SK-N-SH (cell line): ENCODE results near the gene SSTR3. TPM values are rescaled to one million over a fixed set of nuclear protein-coding genes. Genes with fewer than 3 reads are reported as not detected.
"Not testable (repeated sequence)": the region's sequence is repeated elsewhere in the genome, so short reads cannot be mapped to it uniquely, and the experiment has no call there.

Experiments
- CTCF ChIA-PET: fragments of 300-600, 350-600 bp; formaldehyde crosslinking; extraction: SDS; loops from one replicate; lab custom pipeline; 2021; lab: Yijun Ruan, JAX
- POLR2A ChIA-PET: fragments of 350-600 bp; sonication (Branson Sonifier 250); formaldehyde crosslinking; extraction: SDS; loops from one replicate; lab custom pipeline; 2020; ENCODE audit warnings: antibody characterized with exemption, inconsistent platforms; lab: Yijun Ruan, JAX
- DNase-seq: peaks from one replicate; pipeline ENCODE4 v3.0.0; 2012
- H2AFZ ChIP-seq: fragments of 200-600 bp; sonication (generic); 2 replicates; pipeline ENCODE4 v1.8.1; 2016; ENCODE audit warnings: antibody characterized with exemption, mild to moderate bottlenecking, low read depth
- H3F3A ChIP-seq: fragments of 200-600 bp; sonication (generic); replicated peaks from 2 replicates; pipeline ENCODE3; 2016; ENCODE audit warnings: antibody characterized with exemption, mild to moderate bottlenecking; ENCODE audit not compliant: insufficient read depth
- H3K27ac ChIP-seq, 2 experiments: fragments of 200-500 bp in 1 of 2; fragments of 200-600 bp in 1 of 2; sonication (Bioruptor generic) in 1 of 2; sonication (generic), shearing (Covaris generic) in 1 of 2; 2 replicates each; pipeline versions ENCODE4 v1.5.1 to v1.6.1; 2014 to 2016; ENCODE audit warnings: low read depth in 2 of 2, inconsistent platforms in 1 of 2, low read length in 1 of 2, mild to moderate bottlenecking in 1 of 2, mixed read lengths in 1 of 2
- H3K27me3 ChIP-seq: fragments of 200-600 bp; sonication (generic), shearing (Covaris generic); 2 replicates; pipeline ENCODE4 v1.6.1; 2016; ENCODE audit warnings: mixed run types; ENCODE audit not compliant: insufficient read depth
- H3K36me3 ChIP-seq, 2 experiments: fragments of 200-500 bp in 1 of 2; fragments of 200-600 bp in 1 of 2; sonication (Bioruptor generic) in 1 of 2; sonication (generic) in 1 of 2; replicated peaks in 1 of 2; 2 replicates each; pipeline versions ENCODE3 to v1.5.1; 2014 to 2016; ENCODE audit warnings: low read length in 1 of 2, mild to moderate bottlenecking in 1 of 2; ENCODE audit not compliant: insufficient read depth in 2 of 2, control insufficient read depth in 1 of 2
- H3K4me1 ChIP-seq, 2 experiments: fragments of 200-500 bp in 1 of 2; fragments of 200-600 bp in 1 of 2; sonication (Bioruptor generic) in 1 of 2; sonication (generic), shearing (Covaris generic) in 1 of 2; 2 replicates each; pipeline versions ENCODE4 v1.5.1 to v1.6.1; 2014 to 2016; ENCODE audit warnings: low read depth in 1 of 2, low read length in 1 of 2, mixed run types in 1 of 2; ENCODE audit not compliant: insufficient read depth in 2 of 2, control insufficient read depth in 1 of 2
- H3K4me2 ChIP-seq: fragments of 200-600 bp; sonication (generic), shearing (Covaris generic); 2 replicates; pipeline ENCODE4 v1.6.1; 2017; ENCODE audit warnings: mixed run types
- H3K4me3 ChIP-seq, 2 experiments: fragments of 200-500 bp in 1 of 2; fragments of 200-600 bp in 1 of 2; sonication (Bioruptor generic) in 1 of 2; sonication (generic), shearing (Covaris generic) in 1 of 2; 2 replicates each; pipeline versions ENCODE4 v1.5.1 to v1.8.1; 2014 to 2016; ENCODE audit warnings: low read depth in 2 of 2, inconsistent platforms in 1 of 2, low read length in 1 of 2, mild to moderate bottlenecking in 1 of 2, mixed read lengths in 1 of 2, moderate library complexity in 1 of 2
- H3K79me2 ChIP-seq: fragments of 200-600 bp; sonication (generic); 2 replicates; pipeline ENCODE4 v1.8.1; 2017; ENCODE audit warnings: mild to moderate bottlenecking; ENCODE audit not compliant: insufficient read depth
- H3K9ac ChIP-seq: fragments of 200-600 bp; sonication (generic); 2 replicates; pipeline ENCODE4 v1.6.1; 2017; ENCODE audit warnings: mixed run types
- H3K9me2 ChIP-seq: fragments of 200-600 bp; sonication (generic); 2 replicates; pipeline ENCODE4 v1.6.1; 2017; ENCODE audit warnings: mixed run types
- H3K9me3 ChIP-seq: fragments of 200-600 bp; sonication (generic); 2 replicates; pipeline ENCODE4 v1.6.1; 2017; ENCODE audit warnings: mixed run types, mild to moderate bottlenecking, moderate library complexity
- H4K20me1 ChIP-seq: fragments of 200-600 bp; sonication (generic); 2 replicates; pipeline ENCODE4 v1.6.1; 2017; ENCODE audit warnings: mild to moderate bottlenecking, mixed run types; ENCODE audit not compliant: insufficient read depth
- CHD2 ChIP-seq: fragments of 150-350 bp; IDR thresholded peaks from 2 replicates; pipeline ENCODE4 v1.6.1; 2018; ENCODE audit warnings: low read length; ENCODE audit not compliant: partially characterized antibody
- ELF1 ChIP-seq: IDR thresholded peaks from 2 replicates; pipeline ENCODE4 v1.4.0; 2012
- EP300 ChIP-seq, 2 experiments: IDR thresholded peaks; 2 replicates each; pipeline versions ENCODE4 v1.4.0 to v1.6.1; 2012; ENCODE audit warnings: borderline replicate concordance in 1 of 2, low read depth in 1 of 2, low read length in 1 of 2
- EZH2phosphoT487 ChIP-seq: fragments of 200-600 bp; sonication (generic); IDR thresholded peaks from 2 replicates; pipeline ENCODE4 v1.6.1; 2017; ENCODE audit warnings: low read depth, mixed run types, mild to moderate bottlenecking, antibody characterized with exemption, moderate library complexity, borderline replicate concordance
- FOXJ3 ChIP-seq: sonication (generic); formaldehyde crosslinking; IDR thresholded peaks from 2 replicates; pipeline ENCODE4 v1.5.1; 2020; ENCODE audit warnings: mild to moderate bottlenecking, missing genetic modification reagents
- RAD21 ChIP-seq: IDR thresholded peaks from 2 replicates; pipeline ENCODE4 v1.6.1; 2012; ENCODE audit warnings: mild to moderate bottlenecking, low read length
- TCF12 ChIP-seq: IDR thresholded peaks from 2 replicates; pipeline ENCODE4 v1.4.0; 2012
- YY1 ChIP-seq: IDR thresholded peaks from 2 replicates; pipeline ENCODE4 v1.4.0; 2012; ENCODE audit warnings: low read depth, mild to moderate bottlenecking
- WGBS: methylation state at CpG from one replicate; pipeline ENCODE4 v1.1.6; 2017; ENCODE audit warnings: low lambda C conversion rate; 5-methylcytosine and 5-hydroxymethylcytosine counted together
- polyA plus RNA-seq, 3 experiments: library from polyadenylated mRNA; depleted of rRNA; stranded (reverse); fragments of >200 nt; gene quantifications; 2 replicates each; pipeline ENCODE4 v1.2.3, GENCODE V29; 2012
- TF ChIP-seq, protein P1 (sequence below): IDR thresholded peaks from 2 replicates; pipeline ENCODE4; 2012
- TF ChIP-seq, protein P2 (sequence below): fragments of 200-600 bp; sonication (generic); IDR thresholded peaks from 2 replicates; pipeline ENCODE4 v1.6.1; 2017; ENCODE audit warnings: antibody characterized with exemption, mild to moderate bottlenecking, moderate library complexity
- TF ChIP-seq, protein P3 (sequence below): IDR thresholded peaks from 2 replicates; pipeline ENCODE4 v1.4.0; 2012; ENCODE audit warnings: low read depth
- TF ChIP-seq, protein P4 (sequence below): IDR thresholded peaks from 2 replicates; pipeline ENCODE4 v1.4.0; 2012; ENCODE audit warnings: low read depth, borderline replicate concordance
- TF ChIP-seq, protein P5 (sequence below): IDR thresholded peaks from 2 replicates; pipeline ENCODE4 v1.4.0; 2012; ENCODE audit warnings: low read depth, borderline replicate concordance

The SSTR3 gene
- polyA plus RNA-seq, 1 of the 3 experiments (the other 2 are of a cell fraction): not detected

DNA sequence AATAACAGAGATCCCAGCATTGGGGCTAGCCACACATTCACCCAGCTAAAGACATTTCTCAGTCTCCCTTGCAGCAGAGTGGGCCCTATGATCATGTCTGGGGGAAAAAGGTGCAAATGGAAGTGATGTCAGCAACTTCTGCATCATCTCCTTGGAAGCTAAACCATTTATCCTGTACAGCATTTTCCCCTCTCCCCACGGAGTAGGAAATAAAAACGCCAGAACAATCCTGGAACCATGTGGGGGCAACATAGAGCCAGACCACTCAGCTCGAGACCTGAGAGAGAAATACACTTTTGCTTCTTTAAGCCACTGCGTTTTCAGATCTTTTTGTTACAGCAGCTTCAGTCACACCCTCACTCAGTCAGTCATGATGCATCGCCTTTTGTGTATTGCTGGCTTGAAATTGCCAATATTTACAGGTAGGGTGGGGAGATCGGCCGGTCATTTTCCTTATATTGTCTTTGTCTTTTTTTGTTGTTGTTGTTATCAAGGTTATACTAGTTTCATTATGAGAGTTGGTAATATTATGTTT is 40.9 kb upstream of the SSTR3 start:
- ChIA-PET POLR2A (no interaction called here), CTCF (interaction anchor here (0.8 to 2.0 kb wide), 3 partner anchors 8 to 24 kb away, joined by 3 to 11 read pairs (median 4); partner anchors contain the start of gene RAC2)
- no peaks in the 10 kb centered on the region for H3K27me3 ChIP-seq
- DNase-seq: no peak
- WGBS: 76% methylated on average over 7 of the region's 7 CpGs
- no peaks in the 10 kb centered on the region for H3K9me3 ChIP-seq
- H3K27ac ChIP-seq: no peak overlapping the region
- no peaks in the 10 kb centered on the region for H3K9me2 ChIP-seq
- H3K4me2 ChIP-seq: no peak overlapping the region
- TF ChIP-seq, protein P1, sequence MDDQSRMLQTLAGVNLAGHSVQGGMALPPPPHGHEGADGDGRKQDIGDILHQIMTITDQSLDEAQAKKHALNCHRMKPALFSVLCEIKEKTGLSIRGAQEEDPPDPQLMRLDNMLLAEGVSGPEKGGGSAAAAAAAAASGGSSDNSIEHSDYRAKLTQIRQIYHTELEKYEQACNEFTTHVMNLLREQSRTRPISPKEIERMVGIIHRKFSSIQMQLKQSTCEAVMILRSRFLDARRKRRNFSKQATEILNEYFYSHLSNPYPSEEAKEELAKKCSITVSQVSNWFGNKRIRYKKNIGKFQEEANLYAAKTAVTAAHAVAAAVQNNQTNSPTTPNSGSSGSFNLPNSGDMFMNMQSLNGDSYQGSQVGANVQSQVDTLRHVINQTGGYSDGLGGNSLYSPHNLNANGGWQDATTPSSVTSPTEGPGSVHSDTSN: no peak
- TF ChIP-seq, protein P2, sequence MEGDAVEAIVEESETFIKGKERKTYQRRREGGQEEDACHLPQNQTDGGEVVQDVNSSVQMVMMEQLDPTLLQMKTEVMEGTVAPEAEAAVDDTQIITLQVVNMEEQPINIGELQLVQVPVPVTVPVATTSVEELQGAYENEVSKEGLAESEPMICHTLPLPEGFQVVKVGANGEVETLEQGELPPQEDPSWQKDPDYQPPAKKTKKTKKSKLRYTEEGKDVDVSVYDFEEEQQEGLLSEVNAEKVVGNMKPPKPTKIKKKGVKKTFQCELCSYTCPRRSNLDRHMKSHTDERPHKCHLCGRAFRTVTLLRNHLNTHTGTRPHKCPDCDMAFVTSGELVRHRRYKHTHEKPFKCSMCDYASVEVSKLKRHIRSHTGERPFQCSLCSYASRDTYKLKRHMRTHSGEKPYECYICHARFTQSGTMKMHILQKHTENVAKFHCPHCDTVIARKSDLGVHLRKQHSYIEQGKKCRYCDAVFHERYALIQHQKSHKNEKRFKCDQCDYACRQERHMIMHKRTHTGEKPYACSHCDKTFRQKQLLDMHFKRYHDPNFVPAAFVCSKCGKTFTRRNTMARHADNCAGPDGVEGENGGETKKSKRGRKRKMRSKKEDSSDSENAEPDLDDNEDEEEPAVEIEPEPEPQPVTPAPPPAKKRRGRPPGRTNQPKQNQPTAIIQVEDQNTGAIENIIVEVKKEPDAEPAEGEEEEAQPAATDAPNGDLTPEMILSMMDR: peak; percentile 25
- TF ChIP-seq FOXJ3 (CRISPR knock-in tag): no peak
- TF ChIP-seq CHD2: no peak
- 0 out of 2 replicates have a peak overlapping the region, but pooled peaks have one; percentile 39 for H2AFZ ChIP-seq
- peaks cover 2 to 19% of the 10 kb centered on the region in 2 experiments for H3K4me1 ChIP-seq
- peaks cover 19% of the 10 kb centered on the region for H3F3A ChIP-seq
- no peak overlapping the region for H3K9ac ChIP-seq
- H3K79me2 ChIP-seq: no peaks in the 10 kb centered on the region
- no peaks in the 10 kb centered on the region for H4K20me1 ChIP-seq
- H3K4me3 ChIP-seq: no peak overlapping the region
- no peaks in the 10 kb centered on the region for H3K36me3 ChIP-seq

DNA sequence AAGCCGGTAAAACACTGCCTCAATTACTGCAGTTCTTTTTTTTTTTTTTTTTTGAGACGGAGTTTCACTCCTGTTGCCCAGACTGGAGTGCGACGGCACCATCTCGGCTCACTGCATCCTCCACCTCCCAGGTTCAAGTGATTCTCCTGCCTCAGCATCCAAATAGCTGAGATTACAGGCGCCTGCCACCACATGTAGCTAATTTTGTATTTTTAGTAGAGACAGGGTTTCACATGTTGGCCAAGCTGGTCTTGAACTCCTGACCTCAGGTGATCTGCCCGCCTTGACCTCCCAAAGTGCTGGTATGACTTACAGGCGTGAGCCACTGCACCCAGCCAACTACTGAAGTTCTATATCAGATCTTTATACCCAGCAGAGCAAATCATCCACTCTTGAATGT is 39.6 kb upstream of the SSTR3 start:
- CTCF ChIA-PET: interaction anchor here (2.0 to 14.4 kb wide), 2 partner anchors 8 to 9 kb away, joined by 11 to 124 read pairs; partner anchors contain the start of gene RAC2
- H3K9me2 ChIP-seq, H3K4me2 ChIP-seq, H3K79me2 ChIP-seq, H3K4me3 ChIP-seq, POLR2A ChIA-PET, DNase-seq, H4K20me1 ChIP-seq, H3K9ac ChIP-seq, H2AFZ ChIP-seq, H3K36me3 ChIP-seq, H3K27ac ChIP-seq, H3K27me3 ChIP-seq, H3K9me3 ChIP-seq: not testable (repeated sequence)
- 89% methylated on average over 8 of the region's 8 CpGs for WGBS
- Histone ChIP-seq H3K4me1 (peaks cover 2 to 19% of the 10 kb centered on the region in 2 experiments), H3F3A (peaks cover 19% of the 10 kb centered on the region)

DNA sequence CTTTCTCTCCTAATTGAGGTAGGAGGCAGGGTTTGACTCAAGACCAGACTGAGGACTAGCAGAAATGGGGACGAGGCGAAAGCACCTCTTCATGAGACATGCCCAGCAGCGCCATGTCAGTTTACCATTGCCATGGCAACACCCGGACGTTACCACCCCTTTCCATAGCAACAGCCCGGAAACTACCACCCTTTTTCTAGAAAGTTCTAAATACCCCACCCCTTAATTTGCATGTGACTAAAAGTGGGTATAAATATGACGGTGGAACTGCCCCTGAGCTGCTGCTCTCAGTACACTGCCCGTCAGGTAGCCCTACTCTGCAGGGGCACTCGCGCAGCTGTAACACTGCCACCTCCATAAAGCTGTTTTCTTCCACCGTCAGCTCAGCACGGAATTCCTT is 37.7 kb upstream of the SSTR3 start:
- ChIA-PET POLR2A (no interaction called here), CTCF (interaction anchor here (14.4 kb wide), 1 partner anchor 10 kb away, joined by 124 read pairs; no protein-coding TSS in a partner anchor)
- no peak for DNase-seq
- no peaks in the 10 kb centered on the region for H3K9me3 ChIP-seq
- H3K4me3 ChIP-seq: no peak overlapping the region
- peaks cover 2 to 12% of the 10 kb centered on the region in 2 experiments; a peak in 3 of 4 replicates for H3K4me1 ChIP-seq
- H3K4me2 ChIP-seq: no peak overlapping the region
- no peak overlapping the region for H3K9ac ChIP-seq
- no peaks in the 10 kb centered on the region for H3K79me2 ChIP-seq
- WGBS: 93% methylated on average over 12 of the region's 12 CpGs
- H3K36me3 ChIP-seq: no peaks in the 10 kb centered on the region
- H3K9me2 ChIP-seq: no peaks in the 10 kb centered on the region
- no peak overlapping the region for H3K27ac ChIP-seq
- no peaks in the 10 kb centered on the region for H4K20me1 ChIP-seq
- no peak overlapping the region for H2AFZ ChIP-seq
- peaks cover 16% of the 10 kb centered on the region for H3F3A ChIP-seq
- no peaks in the 10 kb centered on the region for H3K27me3 ChIP-seq
- no peak for TF ChIP-seq EZH2phosphoT487
- no peak for TF ChIP-seq RAD21
- TF ChIP-seq ELF1: no peak
- TF ChIP-seq TCF12: no peak
- TF ChIP-seq, protein P3, sequence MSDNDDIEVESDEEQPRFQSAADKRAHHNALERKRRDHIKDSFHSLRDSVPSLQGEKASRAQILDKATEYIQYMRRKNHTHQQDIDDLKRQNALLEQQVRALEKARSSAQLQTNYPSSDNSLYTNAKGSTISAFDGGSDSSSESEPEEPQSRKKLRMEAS: no peak
- TF ChIP-seq, protein P4, sequence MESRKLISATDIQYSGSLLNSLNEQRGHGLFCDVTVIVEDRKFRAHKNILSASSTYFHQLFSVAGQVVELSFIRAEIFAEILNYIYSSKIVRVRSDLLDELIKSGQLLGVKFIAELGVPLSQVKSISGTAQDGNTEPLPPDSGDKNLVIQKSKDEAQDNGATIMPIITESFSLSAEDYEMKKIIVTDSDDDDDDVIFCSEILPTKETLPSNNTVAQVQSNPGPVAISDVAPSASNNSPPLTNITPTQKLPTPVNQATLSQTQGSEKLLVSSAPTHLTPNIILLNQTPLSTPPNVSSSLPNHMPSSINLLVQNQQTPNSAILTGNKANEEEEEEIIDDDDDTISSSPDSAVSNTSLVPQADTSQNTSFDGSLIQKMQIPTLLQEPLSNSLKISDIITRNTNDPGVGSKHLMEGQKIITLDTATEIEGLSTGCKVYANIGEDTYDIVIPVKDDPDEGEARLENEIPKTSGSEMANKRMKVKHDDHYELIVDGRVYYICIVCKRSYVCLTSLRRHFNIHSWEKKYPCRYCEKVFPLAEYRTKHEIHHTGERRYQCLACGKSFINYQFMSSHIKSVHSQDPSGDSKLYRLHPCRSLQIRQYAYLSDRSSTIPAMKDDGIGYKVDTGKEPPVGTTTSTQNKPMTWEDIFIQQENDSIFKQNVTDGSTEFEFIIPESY: no peak
- TF ChIP-seq EP300 (IDR thresholded peaks at IDR 0.05; ENCODE audit: borderline replicate concordance in 1 of 2, low read depth in 1 of 2, low read length in 1 of 2): no peak
- TF ChIP-seq, protein P5, sequence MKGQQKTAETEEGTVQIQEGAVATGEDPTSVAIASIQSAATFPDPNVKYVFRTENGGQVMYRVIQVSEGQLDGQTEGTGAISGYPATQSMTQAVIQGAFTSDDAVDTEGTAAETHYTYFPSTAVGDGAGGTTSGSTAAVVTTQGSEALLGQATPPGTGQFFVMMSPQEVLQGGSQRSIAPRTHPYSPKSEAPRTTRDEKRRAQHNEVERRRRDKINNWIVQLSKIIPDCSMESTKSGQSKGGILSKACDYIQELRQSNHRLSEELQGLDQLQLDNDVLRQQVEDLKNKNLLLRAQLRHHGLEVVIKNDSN: no peak
- no peak for TF ChIP-seq YY1
- TF ChIP-seq, protein P1: no peak
